Measurements from ENCODE around the gene CCDC177.

DNA sequence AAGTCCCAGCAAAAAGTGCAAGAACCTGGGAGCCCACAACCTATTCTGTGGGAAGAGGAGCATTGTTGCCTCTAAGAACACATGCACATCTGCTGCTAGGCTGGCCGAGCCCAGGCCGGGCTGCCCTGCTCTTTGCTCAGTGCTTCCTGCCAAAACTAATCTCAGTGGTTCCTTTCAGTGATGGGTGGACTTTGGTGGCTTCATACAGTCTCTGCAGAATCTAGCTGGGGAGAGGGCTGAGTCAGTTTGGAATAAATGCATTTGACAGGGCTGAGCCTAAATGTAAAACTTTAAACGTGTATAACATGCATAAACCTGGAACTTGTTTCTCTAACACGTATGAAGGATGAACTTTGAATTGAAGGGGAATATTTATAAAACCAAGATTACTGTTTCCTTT, 44.6 kb downstream of the CCDC177 start:
- TF ChIP-seq, protein P1, sequence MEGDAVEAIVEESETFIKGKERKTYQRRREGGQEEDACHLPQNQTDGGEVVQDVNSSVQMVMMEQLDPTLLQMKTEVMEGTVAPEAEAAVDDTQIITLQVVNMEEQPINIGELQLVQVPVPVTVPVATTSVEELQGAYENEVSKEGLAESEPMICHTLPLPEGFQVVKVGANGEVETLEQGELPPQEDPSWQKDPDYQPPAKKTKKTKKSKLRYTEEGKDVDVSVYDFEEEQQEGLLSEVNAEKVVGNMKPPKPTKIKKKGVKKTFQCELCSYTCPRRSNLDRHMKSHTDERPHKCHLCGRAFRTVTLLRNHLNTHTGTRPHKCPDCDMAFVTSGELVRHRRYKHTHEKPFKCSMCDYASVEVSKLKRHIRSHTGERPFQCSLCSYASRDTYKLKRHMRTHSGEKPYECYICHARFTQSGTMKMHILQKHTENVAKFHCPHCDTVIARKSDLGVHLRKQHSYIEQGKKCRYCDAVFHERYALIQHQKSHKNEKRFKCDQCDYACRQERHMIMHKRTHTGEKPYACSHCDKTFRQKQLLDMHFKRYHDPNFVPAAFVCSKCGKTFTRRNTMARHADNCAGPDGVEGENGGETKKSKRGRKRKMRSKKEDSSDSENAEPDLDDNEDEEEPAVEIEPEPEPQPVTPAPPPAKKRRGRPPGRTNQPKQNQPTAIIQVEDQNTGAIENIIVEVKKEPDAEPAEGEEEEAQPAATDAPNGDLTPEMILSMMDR (IDR thresholded peaks at IDR 0.05; ENCODE audit: poor library complexity): no peak
- no peak for TF ChIP-seq EZH2phosphoT487 (IDR thresholded peaks at IDR 0.05; ENCODE audit: low read depth, severe bottlenecking, unreplicated experiment)

Measured in hepatocyte (in vitro differentiated cells).